Suppressor macrophage treated with lipopolysaccharide for 1 hour (primary cell): ENCODE results near the gene CWC15.
"Not testable (repeated sequence)": the region's sequence is repeated elsewhere in the genome, so short reads cannot be mapped to it uniquely, and the experiment has no call there.

Experiments
- DNase-seq, 3 donors: peaks; one replicate each; pipeline ENCODE4 v3.0.0-alpha.2; 2020 to 2022

The CWC15 gene

DNA sequence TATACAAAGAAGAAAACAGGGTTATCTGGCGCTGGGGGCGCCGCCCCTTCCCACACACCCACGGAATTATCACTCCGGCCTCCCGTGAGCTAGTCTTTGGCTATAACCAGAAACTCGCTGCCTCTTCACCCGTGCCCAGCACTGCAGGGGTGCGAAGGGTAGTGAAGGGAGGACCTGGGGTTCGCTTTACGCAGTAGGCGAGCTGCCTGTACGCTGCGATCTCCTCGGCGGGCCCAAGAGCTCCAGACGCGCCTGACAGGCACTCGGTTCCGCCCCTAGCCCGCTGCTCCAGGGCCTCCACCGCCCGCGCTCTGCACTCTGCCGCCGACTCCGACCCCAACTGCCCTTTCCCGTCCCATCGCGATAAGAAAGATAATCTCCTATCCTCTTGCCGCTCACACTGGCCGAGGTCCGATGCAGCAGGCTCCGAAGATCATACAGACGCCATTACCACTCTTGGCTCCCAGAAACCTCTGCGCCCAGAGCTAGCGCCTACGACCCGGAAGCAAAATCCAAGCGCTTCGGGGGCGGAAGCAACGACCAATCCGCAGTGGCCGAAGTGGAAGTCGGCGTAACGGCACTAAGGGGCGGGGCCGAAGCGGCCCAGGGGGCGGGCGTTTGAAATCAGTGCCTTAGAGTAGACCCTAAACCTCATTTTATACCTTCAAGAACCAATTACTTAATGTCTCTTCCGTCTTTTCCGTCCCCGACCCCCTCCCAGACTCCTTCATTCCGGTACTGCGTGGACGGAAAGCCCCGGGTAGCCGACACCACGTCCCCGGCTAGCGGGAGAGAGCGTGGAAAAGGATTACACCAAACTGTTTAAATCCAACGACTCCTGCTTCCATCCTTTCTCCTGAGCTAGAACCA is at the start of gene CWC15, which contains the start of gene KDM4D:
CWC15 (minus strand) TSS at position 458 of the 870 bp plus-strand sequence. CDS start 1,371 bp downstream, outside the sequence.
KDM4D (plus strand) TSS at position 611 of the 870 bp plus-strand sequence. CDS start 23,664 bp downstream, outside the sequence.
- DNase-seq: peak; percentile 96 to 97 (median 97)

DNA sequence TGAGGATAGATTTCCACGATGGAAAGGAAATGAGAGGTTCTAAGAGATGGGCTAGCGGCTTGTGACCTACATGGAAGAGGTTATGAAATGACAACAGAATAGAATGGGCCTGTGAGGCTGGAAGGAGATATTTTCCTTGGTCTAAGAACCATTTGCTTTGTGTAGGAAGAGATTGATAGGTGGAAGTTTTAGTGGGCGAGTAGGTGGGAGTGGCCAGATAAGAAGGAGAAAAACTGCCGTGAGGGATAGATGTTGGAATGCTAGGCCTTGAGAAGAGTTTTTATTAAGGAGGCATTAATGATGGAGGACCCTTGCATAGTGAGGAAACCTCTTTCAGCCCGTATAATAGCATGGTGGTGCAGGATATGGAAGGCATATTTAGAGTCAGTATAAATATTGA is 48.1 kb upstream of the CWC15 start:
- DNase-seq: not testable (repeated sequence)

DNA sequence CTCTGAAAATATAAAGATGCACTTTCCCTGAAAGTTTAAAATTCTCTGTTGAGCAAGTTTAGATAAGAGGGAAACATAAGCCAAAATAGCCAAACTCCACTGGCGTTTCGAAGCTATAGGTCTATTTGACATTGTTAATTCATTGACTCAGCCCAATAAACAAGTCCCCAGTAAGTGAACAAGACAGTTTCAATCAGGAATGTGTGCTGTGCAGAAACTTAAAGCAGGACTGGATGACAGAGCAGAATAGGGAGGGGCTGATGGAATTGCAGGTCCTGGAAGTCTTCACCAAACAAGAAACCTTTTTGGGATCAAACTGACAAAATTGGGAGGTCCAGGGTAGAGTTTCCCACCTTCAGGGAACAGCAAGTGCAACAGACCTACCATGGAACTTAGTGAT is 42.8 kb upstream of the CWC15 start:
- DNase-seq: no peak

DNA sequence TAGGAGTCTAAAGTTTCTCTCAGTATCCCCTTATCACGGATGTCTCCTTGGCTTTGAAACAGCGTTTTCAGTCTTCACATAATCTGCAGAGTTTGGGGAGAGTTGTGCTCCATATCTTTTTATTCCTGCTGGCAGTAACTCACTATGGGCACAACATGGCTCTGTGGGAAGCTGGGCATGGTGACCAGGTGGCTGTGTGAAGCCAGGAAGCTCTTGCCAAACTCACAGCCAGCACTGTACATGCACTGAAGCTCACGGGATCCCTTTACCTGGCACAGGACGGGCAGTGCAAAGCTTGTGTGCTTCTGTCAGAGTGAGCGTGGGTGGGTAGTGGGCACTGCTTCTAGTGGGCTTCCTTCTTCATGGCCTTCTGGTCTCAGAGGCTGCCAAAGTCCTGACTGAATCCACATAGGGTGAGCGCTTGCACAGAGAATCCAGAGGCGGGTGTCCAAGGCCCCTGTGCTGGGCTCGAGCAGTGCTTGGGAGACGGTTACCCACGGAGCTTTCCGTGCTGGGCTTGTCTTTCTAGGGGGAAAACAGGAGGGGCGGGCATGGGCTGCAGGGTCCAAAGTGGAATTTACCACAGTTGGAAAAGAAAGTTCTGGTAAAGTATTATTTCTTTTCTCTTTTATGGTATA is 40.9 kb upstream of the CWC15 start:
- DNase-seq: no peak

DNA sequence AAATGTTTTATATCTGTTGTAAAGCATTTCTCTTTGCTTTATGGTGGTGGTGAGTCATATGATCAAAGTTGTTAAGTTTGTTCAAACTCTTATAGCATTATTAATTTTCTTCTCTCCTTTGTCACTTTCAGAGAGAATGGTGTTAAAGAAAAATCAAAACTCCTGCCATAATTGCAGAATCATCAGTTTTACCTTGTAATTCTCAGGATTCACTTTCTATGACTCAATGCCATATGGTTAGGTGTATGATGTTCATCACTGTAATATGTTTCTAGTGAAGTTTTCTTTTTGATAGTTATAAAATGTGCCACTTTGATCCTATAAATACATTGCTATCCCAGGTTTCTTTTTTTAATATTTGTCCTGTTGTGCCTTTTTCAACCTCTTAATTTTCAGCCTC is 38.0 kb upstream of the CWC15 start:
- DNase-seq: no peak

DNA sequence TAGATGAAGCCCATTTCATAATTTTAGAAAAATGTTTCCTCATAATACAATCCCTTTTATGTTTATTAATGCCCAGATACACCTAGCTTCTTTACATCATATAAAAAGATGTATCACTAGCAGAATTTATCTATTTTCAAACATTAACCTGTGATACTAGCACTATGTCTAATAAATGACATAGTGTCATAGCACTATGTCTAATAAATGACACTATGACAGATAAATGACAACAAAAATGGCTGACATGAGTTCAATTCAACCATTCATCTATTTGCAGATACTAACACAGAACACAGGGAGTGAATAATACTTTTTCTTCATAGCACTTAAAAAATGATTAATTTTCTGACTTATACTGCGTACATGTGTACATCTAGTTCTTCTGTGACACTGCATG is 32.3 kb upstream of the CWC15 start:
- no peak for DNase-seq

GRCh38 chr11:95003716-95004115 is 30.4 kb upstream of the CWC15 start:
- peak; percentile 13 to 55 (median 33) for DNase-seq

DNA sequence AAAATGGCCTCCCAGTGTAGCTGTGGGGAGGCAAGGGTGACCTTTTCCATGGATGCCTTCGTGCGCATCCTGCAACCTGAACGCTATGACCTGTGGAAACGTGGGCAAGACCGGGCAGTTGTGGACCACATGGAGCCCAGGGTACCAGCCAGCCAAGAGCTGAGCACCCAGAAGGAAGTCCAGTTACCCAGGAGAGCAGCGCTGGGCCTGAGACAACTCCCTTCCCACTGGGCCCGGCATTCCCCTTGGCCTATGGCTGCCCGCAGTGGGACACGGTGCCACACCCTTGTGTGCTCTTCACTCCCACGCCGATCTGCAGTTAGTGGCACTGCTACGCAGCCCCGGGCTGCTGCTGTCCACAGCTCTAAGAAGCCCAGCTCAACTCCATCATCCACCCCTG is 24.9 kb upstream of the CWC15 start:
- no peak for DNase-seq

GRCh38 chr11:94997437-94997836 is 24.1 kb upstream of the CWC15 start:
- DNase-seq: no peak

DNA sequence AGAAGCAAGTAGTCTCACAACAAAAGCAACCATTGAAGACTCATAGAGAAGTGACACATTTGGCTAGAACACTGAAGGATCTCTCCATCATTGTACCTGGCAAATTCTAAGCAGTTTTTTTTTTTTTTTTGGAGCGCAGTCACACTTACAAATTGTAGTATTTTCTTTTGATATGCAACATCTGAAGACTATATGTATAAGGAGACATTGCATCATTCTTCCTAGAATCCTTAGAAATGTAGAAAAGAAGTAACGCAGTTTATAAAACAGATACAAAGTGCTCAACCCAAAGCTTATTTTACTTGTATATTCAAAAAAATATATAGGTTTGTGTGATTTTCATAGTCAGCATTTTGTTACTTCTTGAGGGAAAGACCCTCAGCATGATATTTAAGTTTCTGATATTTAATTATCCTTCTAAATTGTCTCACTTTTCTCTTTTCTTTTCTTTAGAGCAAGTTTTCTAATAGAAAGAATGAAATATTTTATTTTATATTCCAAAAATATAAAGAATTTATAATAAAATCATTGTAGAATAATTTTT is 20.1 kb upstream of the CWC15 start:
- DNase-seq: no peak

DNA sequence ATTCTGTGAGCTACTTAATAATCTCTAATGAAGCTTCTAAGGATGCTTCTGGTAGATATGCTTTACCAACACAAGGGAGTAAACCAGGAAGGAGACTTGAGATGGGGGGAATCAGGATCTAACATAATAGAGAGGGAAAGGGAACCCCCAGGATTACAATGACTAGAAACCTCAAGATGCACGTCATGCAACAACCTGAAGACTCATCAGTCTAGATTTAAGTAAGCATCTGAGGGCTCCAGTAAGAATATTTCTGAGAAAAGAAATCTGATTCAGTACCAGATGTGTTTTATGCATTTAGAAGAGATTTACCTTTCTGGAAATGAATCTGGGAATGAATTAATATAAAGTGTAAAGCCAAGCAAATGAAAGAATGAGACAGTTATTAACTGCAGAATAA is 15.4 kb upstream of the CWC15 start:
- DNase-seq: no peak

DNA sequence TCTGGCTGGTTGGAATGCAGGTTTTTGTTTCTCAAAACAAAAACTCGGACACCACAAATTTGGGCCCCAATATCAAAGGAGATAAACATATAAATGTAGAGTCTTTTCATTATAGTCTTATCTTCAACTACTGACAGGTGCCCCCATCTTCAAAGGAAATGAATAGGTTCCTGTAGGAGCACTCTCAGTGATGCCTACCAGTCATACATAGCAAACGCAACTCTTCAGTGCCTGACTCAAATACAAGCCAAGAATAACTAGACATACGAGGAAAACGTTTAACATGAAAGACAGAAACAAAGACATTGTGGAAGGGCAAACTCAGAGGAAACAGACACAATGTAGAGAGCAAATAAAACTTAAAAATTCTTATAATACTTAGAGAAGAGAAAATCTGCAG is 14.0 kb upstream of the CWC15 start:
- no peak for DNase-seq

- no peak for DNase-seq
Measured at GRCh38 chr11:94975599-94975998, 2.2 kb upstream of the CWC15 start.

GRCh38 chr11:94974178-94974577 is 822 bp upstream of the CWC15 start:
- no peak for DNase-seq

GRCh38 chr11:94972700-94973098 is 657 bp downstream of the CWC15 start:
- DNase-seq: peak in 1 of 3 donors; percentile 21

DNA sequence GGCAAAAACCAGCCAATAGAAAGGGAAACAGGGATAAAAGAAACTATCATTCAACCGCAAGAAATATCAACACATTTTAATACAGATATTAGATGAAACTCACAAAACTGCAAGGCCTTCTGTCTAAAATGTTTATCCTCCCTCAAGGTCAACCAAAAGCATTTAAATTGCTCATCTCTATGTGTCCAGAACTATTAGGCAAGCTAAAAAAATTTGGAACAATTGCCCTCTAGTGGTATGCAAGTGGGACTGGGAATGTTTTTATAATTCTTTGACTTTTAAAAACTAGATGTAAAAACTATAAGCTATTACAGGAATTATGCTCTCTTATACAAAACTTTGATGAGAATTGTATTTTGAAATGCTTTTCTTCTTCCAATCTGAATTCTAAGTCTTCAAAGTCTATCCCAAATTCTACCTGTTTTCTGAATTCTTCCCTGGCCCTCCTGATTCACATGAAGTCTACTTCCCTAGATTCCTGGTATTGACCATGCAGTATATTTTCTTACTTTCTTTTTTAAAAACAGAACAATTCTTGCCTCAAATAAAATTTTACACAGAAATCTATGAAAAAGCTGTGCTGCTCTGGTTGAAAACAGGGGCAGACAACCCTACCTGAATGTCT is 4.9 kb downstream of the CWC15 start:
- peak; percentile 20 to 62 (median 46) for DNase-seq

- no peak for DNase-seq
Measured at GRCh38 chr11:94964934-94965333, 8.4 kb downstream of the CWC15 start.

- no peak for DNase-seq
Measured at GRCh38 chr11:94961255-94961654, 12.1 kb downstream of the CWC15 start.

DNA sequence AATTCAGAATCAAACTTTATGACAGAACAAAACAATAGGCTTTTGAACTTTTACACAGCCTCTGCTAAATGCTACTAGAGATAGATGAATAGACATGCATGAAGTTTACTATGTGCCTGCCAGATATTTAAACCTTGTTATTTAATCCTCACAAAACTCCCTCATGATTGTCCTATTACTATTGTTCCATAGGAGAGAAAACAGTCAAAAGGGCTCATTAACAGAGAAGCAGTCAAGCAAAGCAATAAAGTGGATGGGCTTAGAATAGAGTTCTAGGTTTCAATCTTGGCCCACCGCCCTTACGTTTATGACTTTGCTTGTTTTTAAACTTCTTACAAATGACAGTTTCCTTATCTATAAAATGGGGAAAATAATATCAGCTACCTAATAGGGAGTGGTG is 12.9 kb downstream of the CWC15 start:
- no peak for DNase-seq

- no peak for DNase-seq
Measured at GRCh38 chr11:94959179-94959578, 14.2 kb downstream of the CWC15 start.

DNA sequence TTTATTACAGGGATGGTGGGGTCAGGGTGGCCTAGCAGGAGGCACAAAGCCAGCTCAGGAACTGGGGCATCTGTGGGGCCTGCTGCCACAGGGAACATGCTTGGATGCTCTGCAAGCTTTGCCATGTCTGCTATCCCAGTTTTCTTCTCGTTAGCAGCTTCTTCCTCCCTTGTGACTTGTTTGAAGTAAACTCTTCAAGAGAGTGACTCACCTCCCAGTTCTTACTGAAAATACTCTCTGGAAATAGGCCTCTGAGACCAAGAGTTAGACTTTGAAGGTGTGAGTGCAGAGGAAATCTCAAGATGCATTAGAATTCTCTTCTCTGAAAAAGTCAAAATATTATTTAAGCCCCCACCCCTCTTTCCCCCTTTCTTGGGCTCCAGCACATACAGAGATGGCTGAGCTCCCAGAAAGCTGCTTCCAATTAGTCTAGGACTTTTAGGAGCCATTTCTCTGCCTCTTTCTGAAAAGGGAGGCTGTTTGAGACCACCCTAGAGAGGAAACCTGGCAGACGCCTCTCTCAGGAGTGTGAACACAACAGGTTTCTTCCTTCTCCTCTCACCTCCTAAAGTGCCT is 15.1 kb downstream of the CWC15 start:
- no peak for DNase-seq

DNA sequence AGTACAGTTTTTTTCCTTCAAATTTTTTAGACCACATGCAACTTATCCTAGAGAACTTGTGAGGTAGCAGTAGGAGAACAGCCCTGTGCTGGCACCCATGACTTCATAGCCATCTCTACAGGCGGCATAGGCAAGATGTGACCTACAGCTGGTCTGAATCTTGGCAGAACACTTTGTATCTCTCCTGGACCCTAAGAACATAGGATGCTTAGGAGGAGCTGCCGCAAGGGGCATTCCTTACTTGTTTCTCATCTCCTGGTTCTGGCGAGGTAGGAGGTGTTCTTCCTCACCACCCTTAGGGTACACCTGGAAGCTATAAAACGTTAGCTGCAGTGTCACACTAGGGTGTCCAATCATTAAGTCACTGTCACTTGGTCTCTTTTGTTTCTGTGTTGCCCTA is 16.4 kb downstream of the CWC15 start:
- DNase-seq: no peak

GRCh38 chr11:94954753-94955152 is 18.6 kb downstream of the CWC15 start:
- DNase-seq: no peak
